ENCODE results near the gene GRIP1.

The GRIP1 gene

DNA sequence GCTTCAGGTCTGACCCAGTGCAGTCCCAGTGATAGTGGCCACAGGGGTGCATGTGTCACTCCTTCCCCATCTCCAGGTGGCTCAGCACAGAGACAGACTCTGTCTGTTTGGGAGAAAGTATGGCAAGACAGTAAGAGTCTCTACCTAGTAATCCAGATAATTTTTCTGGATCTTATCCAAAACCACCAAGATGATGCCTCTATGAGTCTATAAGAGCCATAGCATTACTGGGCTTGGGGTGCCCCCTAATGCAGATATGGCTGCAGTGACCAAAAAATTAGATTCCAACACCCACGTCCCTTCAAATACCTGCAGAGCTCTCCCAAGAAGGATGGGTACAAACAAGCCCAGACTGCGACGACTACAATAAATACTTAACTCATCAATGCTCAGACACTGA lies 123.8 kb downstream of the GRIP1 start:
- TF ChIP-seq Cebpa-rat (IDR thresholded peaks at IDR 0.05), result no peak
- H3K27ac ChIP-seq, result no peak overlapping the region
- no peaks in the 10 kb centered on the region for H3K36me3 ChIP-seq
- H4K20me1 ChIP-seq, result no peaks in the 10 kb centered on the region
- H3K4me1 ChIP-seq, result no peaks in the 10 kb centered on the region
- H3K4me3 ChIP-seq, result no peak overlapping the region
- no peak overlapping the region for H3K9ac ChIP-seq
- H3K9me3 ChIP-seq, result peaks cover 17% of the 10 kb centered on the region; the same call in 1 of the 2 replicates
- no peak overlapping the region for H3K4me2 ChIP-seq
- H3K27me3 ChIP-seq, result no peaks in the 10 kb centered on the region

DNA sequence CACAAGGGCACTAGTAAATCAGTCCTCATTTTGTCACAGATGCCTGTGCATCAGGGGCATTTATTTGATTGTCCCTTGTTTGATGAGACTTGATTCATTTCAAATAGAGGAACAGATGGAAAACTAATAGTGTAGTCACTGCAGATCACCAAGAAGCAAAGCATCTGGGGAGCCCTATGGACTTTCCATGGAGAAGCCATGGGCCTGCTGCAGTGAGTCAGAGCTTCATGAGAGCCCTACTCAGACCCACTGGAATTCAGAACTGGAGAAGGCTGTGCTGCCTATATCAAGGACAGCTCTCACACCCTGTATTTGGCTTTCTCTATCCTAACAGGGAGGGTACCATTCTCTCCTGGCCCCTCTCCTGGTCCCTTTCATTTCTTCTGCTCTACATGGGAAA lies 126.2 kb downstream of the GRIP1 start:
- TF ChIP-seq Cebpa-rat (IDR thresholded peaks at IDR 0.05), result no peak
- Histone ChIP-seq H4K20me1 (no peaks in the 10 kb centered on the region), H3K4me2 (no peak overlapping the region), H3K9me3 (peaks cover 17% of the 10 kb centered on the region; the same call in 1 of the 2 replicates), H3K27me3 (no peaks in the 10 kb centered on the region), H3K9ac (no peak overlapping the region), H3K4me3 (no peak overlapping the region), H3K4me1 (peaks cover 6% of the 10 kb centered on the region; the same call in 1 of the 2 replicates), H3K27ac (no peak overlapping the region), H3K36me3 (no peaks in the 10 kb centered on the region)

- H3K4me2 ChIP-seq, result no peak overlapping the region
- no peak for TF ChIP-seq Cebpa-rat (IDR thresholded peaks at IDR 0.05)
- H4K20me1 ChIP-seq, result no peaks in the 10 kb centered on the region
- H3K9ac ChIP-seq, result no peak overlapping the region
- no peak overlapping the region for H3K27ac ChIP-seq
- peaks cover 6% of the 10 kb centered on the region; the same call in 1 of the 2 replicates for H3K4me1 ChIP-seq
- no peaks in the 10 kb centered on the region for H3K27me3 ChIP-seq
- H3K9me3 ChIP-seq, result peaks cover 15% of the 10 kb centered on the region; the same call in 1 of the 2 replicates
- no peak overlapping the region for H3K4me3 ChIP-seq
- H3K36me3 ChIP-seq, result no peaks in the 10 kb centered on the region
Observed at GRCh38 chr12:66550626-66551025, 128.2 kb downstream of the GRIP1 start.

GRCh38 chr12:66549050-66549389 lies 129.9 kb downstream of the GRIP1 start:
- H3K9ac ChIP-seq, result no peak overlapping the region
- no peak for TF ChIP-seq Cebpa-rat (IDR thresholded peaks at IDR 0.05)
- H4K20me1 ChIP-seq, result no peaks in the 10 kb centered on the region
- no peak overlapping the region for H3K27ac ChIP-seq
- H3K4me2 ChIP-seq, result no peak overlapping the region
- H3K27me3 ChIP-seq, result no peaks in the 10 kb centered on the region
- no peaks in the 10 kb centered on the region for H3K36me3 ChIP-seq
- no peak overlapping the region for H3K4me3 ChIP-seq
- H3K9me3 ChIP-seq, result no peaks in the 10 kb centered on the region
- peaks cover 6% of the 10 kb centered on the region; the same call in 1 of the 2 replicates for H3K4me1 ChIP-seq

DNA sequence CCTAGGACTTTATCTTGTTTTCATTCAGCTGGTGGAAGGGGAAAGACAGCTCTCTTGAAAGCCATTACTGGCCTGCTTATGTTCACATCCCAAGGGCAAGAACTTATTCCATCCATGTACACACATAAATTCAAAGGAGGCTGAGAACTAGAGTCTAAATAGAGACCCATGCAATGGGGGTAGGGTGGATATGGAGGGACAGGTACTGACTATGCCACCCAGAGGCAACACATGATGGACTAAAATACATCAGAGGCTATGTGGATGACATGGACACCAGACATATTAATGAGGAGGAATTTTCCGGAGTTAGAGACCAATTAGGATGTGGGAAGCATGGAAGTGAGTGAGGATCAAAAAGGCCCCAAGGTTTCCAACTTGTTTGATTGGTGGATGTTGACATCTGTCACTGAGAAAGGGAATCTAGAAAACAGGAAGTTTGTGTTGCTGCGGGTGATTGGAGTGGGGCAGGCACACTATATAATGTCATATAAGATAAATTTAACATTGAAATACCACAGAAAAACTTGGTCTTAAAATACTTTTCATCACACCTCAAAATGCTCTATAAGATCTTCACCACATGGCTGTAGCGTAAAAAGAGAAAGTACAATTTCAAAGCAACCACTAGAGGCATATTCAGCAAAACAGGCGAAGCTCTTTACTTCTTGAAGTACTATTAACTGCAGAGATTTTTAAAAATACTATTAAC lies 130.4 kb downstream of the GRIP1 start:
- no peaks in the 10 kb centered on the region for H3K27me3 ChIP-seq
- H3K9ac ChIP-seq, result no peak overlapping the region
- TF ChIP-seq Cebpa-rat (IDR thresholded peaks at IDR 0.05), result no peak
- no peaks in the 10 kb centered on the region for H3K36me3 ChIP-seq
- no peak overlapping the region for H3K4me2 ChIP-seq
- peaks cover 6% of the 10 kb centered on the region; the same call in 1 of the 2 replicates for H3K4me1 ChIP-seq
- no peak overlapping the region for H3K4me3 ChIP-seq
- no peaks in the 10 kb centered on the region for H3K9me3 ChIP-seq
- no peaks in the 10 kb centered on the region for H4K20me1 ChIP-seq
- no peak overlapping the region for H3K27ac ChIP-seq

- Histone ChIP-seq H3K4me1 (no peaks in the 10 kb centered on the region), H3K4me3 (no peak overlapping the region), H3K9me3 (no peaks in the 10 kb centered on the region), H3K9ac (no peak overlapping the region), H3K36me3 (peaks cover 6% of the 10 kb centered on the region; the same call in 1 of the 2 replicates), H3K27me3 (no peaks in the 10 kb centered on the region), H4K20me1 (no peaks in the 10 kb centered on the region), H3K27ac (no peak overlapping the region), H3K4me2 (no peak overlapping the region)
- no peak for TF ChIP-seq Cebpa-rat (IDR thresholded peaks at IDR 0.05)
Observed at GRCh38 chr12:66541426-66541825, 137.4 kb downstream of the GRIP1 start.

DNA sequence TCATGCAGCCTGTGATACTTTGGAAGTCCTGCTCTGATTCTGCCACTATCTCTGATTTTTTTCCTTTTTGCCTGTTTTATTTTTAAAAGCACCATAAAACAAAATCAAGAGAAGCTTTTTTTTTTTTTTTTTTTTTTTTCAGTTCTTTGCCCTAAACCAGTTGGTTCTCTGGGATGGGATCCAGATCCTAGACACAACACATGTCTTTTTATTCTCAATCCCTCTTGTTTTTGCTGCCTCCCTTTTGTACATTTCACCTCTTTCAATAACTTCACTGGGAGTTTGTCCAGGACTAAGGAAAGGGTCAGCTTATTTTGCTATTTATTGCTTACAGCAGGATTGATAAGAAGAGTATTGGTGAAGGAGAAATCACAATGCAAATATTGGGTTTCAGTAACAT lies 139.4 kb downstream of the GRIP1 start:
- Histone ChIP-seq H3K9ac (no peak overlapping the region), H4K20me1 (no peaks in the 10 kb centered on the region), H3K4me3 (no peak overlapping the region), H3K27me3 (no peaks in the 10 kb centered on the region), H3K4me1 (no peaks in the 10 kb centered on the region), H3K36me3 (peaks cover 6% of the 10 kb centered on the region; the same call in 1 of the 2 replicates), H3K4me2 (no peak overlapping the region), H3K27ac (no peak overlapping the region), H3K9me3 (no peaks in the 10 kb centered on the region)
- no peak for TF ChIP-seq Cebpa-rat (IDR thresholded peaks at IDR 0.05)

DNA sequence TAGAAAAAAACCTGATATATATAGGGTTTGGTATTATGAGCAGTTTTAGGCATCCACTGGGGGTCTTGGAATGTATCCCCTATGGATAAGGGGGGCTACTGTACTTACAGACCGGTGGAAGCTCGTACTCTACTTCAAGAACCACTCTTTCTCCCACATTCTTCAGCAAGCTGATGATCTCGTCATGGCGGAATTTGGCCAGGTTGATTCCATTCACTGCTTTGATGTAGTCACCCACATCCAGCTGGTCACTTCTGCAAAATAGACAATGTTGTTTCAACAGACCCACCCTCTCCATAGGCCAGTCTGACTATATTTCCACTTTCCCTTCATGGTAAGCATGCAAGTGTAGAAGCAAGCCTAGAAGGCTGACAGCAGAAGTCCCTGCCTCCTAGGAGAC lies 139.9 kb downstream of the GRIP1 start:
- H3K36me3 ChIP-seq, result peaks cover 6% of the 10 kb centered on the region; the same call in 1 of the 2 replicates
- no peak overlapping the region for H3K9ac ChIP-seq
- no peaks in the 10 kb centered on the region for H3K9me3 ChIP-seq
- no peak for TF ChIP-seq Cebpa-rat (IDR thresholded peaks at IDR 0.05)
- H3K4me2 ChIP-seq, result no peak overlapping the region
- no peaks in the 10 kb centered on the region for H3K27me3 ChIP-seq
- no peak overlapping the region for H3K4me3 ChIP-seq
- H4K20me1 ChIP-seq, result no peaks in the 10 kb centered on the region
- H3K27ac ChIP-seq, result no peak overlapping the region
- H3K4me1 ChIP-seq, result no peaks in the 10 kb centered on the region

DNA sequence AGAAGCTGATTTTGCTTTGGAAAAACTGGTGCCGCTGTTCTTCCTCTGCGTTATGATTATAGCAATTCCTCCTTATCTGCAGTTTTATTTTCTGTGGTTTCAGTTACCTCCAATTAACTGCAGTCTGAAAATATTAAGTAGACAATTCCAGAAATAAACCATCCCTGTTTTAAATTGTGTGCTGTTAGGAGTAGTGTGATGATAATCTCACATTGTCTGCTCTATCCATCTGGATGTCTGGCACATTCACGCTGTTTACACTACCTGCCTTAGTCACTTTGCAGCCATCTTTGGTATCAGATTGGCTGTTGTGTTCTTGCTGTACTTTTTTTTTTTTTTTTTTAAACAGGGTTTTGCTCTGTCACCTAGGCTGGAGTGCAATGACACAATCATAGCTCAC lies 141.0 kb downstream of the GRIP1 start:
- TF ChIP-seq Cebpa-rat (IDR thresholded peaks at IDR 0.05), result no peak
- H3K9me3 ChIP-seq, result no peaks in the 10 kb centered on the region
- no peak overlapping the region for H3K4me3 ChIP-seq
- no peak overlapping the region for H3K9ac ChIP-seq
- H3K4me1 ChIP-seq, result no peaks in the 10 kb centered on the region
- H3K36me3 ChIP-seq, result peaks cover 6% of the 10 kb centered on the region; the same call in 1 of the 2 replicates
- H3K27me3 ChIP-seq, result no peaks in the 10 kb centered on the region
- no peak overlapping the region for H3K4me2 ChIP-seq
- H3K27ac ChIP-seq, result no peak overlapping the region
- no peaks in the 10 kb centered on the region for H4K20me1 ChIP-seq

- no peaks in the 10 kb centered on the region for H3K9me3 ChIP-seq
- no peak overlapping the region for H3K9ac ChIP-seq
- H3K36me3 ChIP-seq, result peaks cover 4% of the 10 kb centered on the region; the same call in 1 of the 2 replicates
- TF ChIP-seq Cebpa-rat (IDR thresholded peaks at IDR 0.05), result no peak
- no peaks in the 10 kb centered on the region for H4K20me1 ChIP-seq
- H3K4me3 ChIP-seq, result no peak overlapping the region
- H3K4me2 ChIP-seq, result no peak overlapping the region
- no peak overlapping the region for H3K27ac ChIP-seq
- H3K27me3 ChIP-seq, result no peaks in the 10 kb centered on the region
- no peaks in the 10 kb centered on the region for H3K4me1 ChIP-seq
Observed at GRCh38 chr12:66533767-66534166, 145.1 kb downstream of the GRIP1 start.

Measured in BLaER1 (cell line).